Measurements from ENCODE around the gene SLC38A9.

DNA sequence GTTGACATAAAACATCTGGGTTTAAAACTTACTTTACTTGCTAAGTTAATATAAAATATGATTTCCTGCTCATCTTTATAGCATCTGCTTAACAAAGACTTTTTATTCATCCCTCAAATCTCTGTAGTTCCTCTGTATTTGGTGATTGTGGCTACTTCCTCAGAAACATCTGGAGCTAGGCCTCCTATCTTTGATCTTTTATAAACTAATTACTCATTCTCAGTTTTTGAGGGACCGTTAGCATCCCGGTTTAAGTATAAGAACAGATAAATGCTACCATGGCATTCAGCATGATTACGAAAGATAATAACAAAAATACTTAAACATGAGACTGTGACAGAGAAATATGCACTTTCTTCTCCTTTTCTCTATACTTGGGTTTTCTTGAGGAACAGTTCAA is 85.3 kb downstream of the SLC38A9 start:
- TF ChIP-seq EZH2 (IDR thresholded peaks at IDR 0.05; ENCODE audit: low read length) = no peak
- TF ChIP-seq, protein P1, sequence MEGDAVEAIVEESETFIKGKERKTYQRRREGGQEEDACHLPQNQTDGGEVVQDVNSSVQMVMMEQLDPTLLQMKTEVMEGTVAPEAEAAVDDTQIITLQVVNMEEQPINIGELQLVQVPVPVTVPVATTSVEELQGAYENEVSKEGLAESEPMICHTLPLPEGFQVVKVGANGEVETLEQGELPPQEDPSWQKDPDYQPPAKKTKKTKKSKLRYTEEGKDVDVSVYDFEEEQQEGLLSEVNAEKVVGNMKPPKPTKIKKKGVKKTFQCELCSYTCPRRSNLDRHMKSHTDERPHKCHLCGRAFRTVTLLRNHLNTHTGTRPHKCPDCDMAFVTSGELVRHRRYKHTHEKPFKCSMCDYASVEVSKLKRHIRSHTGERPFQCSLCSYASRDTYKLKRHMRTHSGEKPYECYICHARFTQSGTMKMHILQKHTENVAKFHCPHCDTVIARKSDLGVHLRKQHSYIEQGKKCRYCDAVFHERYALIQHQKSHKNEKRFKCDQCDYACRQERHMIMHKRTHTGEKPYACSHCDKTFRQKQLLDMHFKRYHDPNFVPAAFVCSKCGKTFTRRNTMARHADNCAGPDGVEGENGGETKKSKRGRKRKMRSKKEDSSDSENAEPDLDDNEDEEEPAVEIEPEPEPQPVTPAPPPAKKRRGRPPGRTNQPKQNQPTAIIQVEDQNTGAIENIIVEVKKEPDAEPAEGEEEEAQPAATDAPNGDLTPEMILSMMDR (optimal IDR thresholded peaks at IDR 0.05 in 1 of 3, IDR thresholded peaks at IDR 0.05 in 1 of 3, conservative IDR thresholded peaks at IDR 0.05 in 1 of 3; ENCODE audit: extremely low read depth in 1 of 3, insufficient read depth in 2 of 3, low read length in 3 of 3) = no peak

Measured in keratinocyte (primary cell).